Mesenchymal stem cell (in vitro differentiated cells and primary cell): ENCODE data around the gene CMKLR1.

Source experiments
- DNase-seq: peaks from one replicate; pipeline ENCODE4 v3.0.0-alpha.2; 2013
- H2AFZ ChIP-seq: one replicate; pipeline ENCODE4 v1.6.1; 2013; ENCODE audit warnings: low read depth, mild to moderate bottlenecking, control low read depth, inconsistent platforms, low read length, moderate library complexity
- H2AK5ac ChIP-seq: 2 replicates; pipeline ENCODE4 v1.6.1; 2013; ENCODE audit warnings: low read length, moderate library complexity, mild to moderate bottlenecking, inconsistent platforms; ENCODE audit not compliant: severe bottlenecking
- H2BK120ac ChIP-seq: one replicate; pipeline ENCODE4 v1.6.1; 2013; ENCODE audit warnings: low read depth, mild to moderate bottlenecking, inconsistent platforms, low read length, moderate library complexity
- H2BK12ac ChIP-seq, 2 experiments: one replicate each; pipeline ENCODE4 v1.6.1; 2013; ENCODE audit warnings: inconsistent platforms in 2 of 2, low read length in 2 of 2, mild to moderate bottlenecking in 2 of 2, moderate library complexity in 2 of 2, control low read depth in 1 of 2
- H2BK15ac ChIP-seq: one replicate; pipeline ENCODE4 v1.6.1; 2013; ENCODE audit warnings: mild to moderate bottlenecking, low read depth, inconsistent platforms; ENCODE audit not compliant: poor library complexity, severe bottlenecking
- H2BK5ac ChIP-seq: 2 replicates; pipeline ENCODE4 v1.6.1; 2013; ENCODE audit warnings: low read depth, mild to moderate bottlenecking, low read length, control low read depth, inconsistent platforms; ENCODE audit not compliant: poor library complexity, severe bottlenecking
- H3K14ac ChIP-seq, 2 experiments: one replicate each; pipeline ENCODE4 v1.6.1; 2013; ENCODE audit warnings: inconsistent platforms in 2 of 2, low read length in 2 of 2, control low read depth in 1 of 2, mild to moderate bottlenecking in 1 of 2, moderate library complexity in 1 of 2
- H3K18ac ChIP-seq, 2 experiments: one replicate each; pipeline ENCODE4 v1.6.1; 2013; ENCODE audit warnings: inconsistent platforms in 2 of 2, low read length in 2 of 2, control low read depth in 1 of 2, low read depth in 1 of 2, mild to moderate bottlenecking in 1 of 2
- H3K23ac ChIP-seq, 2 experiments: one replicate each; pipeline ENCODE4 v1.6.1; 2013; ENCODE audit warnings: inconsistent platforms in 2 of 2, low read length in 2 of 2, mild to moderate bottlenecking in 2 of 2, moderate library complexity in 2 of 2, control low read depth in 1 of 2
- H3K27ac ChIP-seq: 2 replicates; pipeline ENCODE4 v1.5.1; 2013; ENCODE audit warnings: mild to moderate bottlenecking, moderate library complexity, low read length, control low read depth, inconsistent platforms; ENCODE audit not compliant: poor library complexity, severe bottlenecking
- H3K27me3 ChIP-seq, 2 experiments: 2 replicates each; pipeline versions ENCODE4 v1.6.1 to v1.7.0; 2013; ENCODE audit warnings: low read length in 2 of 2, mild to moderate bottlenecking in 2 of 2, moderate library complexity in 2 of 2, control low read depth in 1 of 2, inconsistent platforms in 1 of 2; ENCODE audit not compliant: control insufficient read depth in 1 of 2, insufficient read depth in 1 of 2
- H3K36me3 ChIP-seq, 2 experiments: 2 replicates each; pipeline versions ENCODE4 v1.6.1 to v1.7.0; 2013; ENCODE audit warnings: low read length in 2 of 2, control low read depth in 1 of 2, inconsistent platforms in 1 of 2, low read depth in 1 of 2, mild to moderate bottlenecking in 1 of 2; ENCODE audit not compliant: insufficient read depth in 2 of 2, control insufficient read depth in 1 of 2
- H3K4ac ChIP-seq, 2 experiments: one replicate each; pipeline ENCODE4 v1.6.1; 2013; ENCODE audit warnings: inconsistent platforms in 2 of 2, low read length in 2 of 2, mild to moderate bottlenecking in 2 of 2, moderate library complexity in 2 of 2, control low read depth in 1 of 2, low read depth in 1 of 2
- H3K4me1 ChIP-seq: 2 replicates; pipeline ENCODE4 v1.6.1; 2013; ENCODE audit warnings: low read depth, low read length, control low read depth; ENCODE audit not compliant: control insufficient read depth, insufficient read depth
- H3K4me2 ChIP-seq: 2 replicates; pipeline ENCODE4 v1.6.1; 2013; ENCODE audit warnings: low read length, mild to moderate bottlenecking, inconsistent platforms; ENCODE audit not compliant: poor library complexity, severe bottlenecking
- H3K4me3 ChIP-seq, 2 experiments: 2 replicates each; pipeline versions ENCODE4 v1.5.1 to v1.7.0; 2013; ENCODE audit warnings: low read length in 2 of 2, mild to moderate bottlenecking in 2 of 2, control low read depth in 1 of 2, low read depth in 1 of 2; ENCODE audit not compliant: insufficient read depth in 1 of 2
- H3K79me1 ChIP-seq: replicated peaks from 2 replicates; pipeline ENCODE4 v1.6.1; 2013; ENCODE audit warnings: mild to moderate bottlenecking, control low read depth, low read length, inconsistent platforms; ENCODE audit not compliant: poor library complexity, severe bottlenecking
- H3K9ac ChIP-seq: 2 replicates; pipeline ENCODE4 v1.7.0; 2013; ENCODE audit warnings: mild to moderate bottlenecking, low read length, moderate library complexity
- H3K9me3 ChIP-seq: 2 replicates; pipeline ENCODE4 v1.7.0; 2013; ENCODE audit warnings: mild to moderate bottlenecking, low read length; ENCODE audit not compliant: control insufficient read depth
- H4K8ac ChIP-seq: one replicate; pipeline ENCODE4 v1.6.1; 2013; ENCODE audit warnings: inconsistent platforms, mild to moderate bottlenecking, low read length, moderate library complexity
- H4K91ac ChIP-seq: one replicate; pipeline ENCODE4 v1.6.1; 2013; ENCODE audit warnings: mild to moderate bottlenecking, low read length, inconsistent platforms
- WGBS: methylation state at CpG from one replicate; pipeline ENCODE4 v1.1.7; 2013; ENCODE audit warnings: mixed read lengths; 5-methylcytosine and 5-hydroxymethylcytosine counted together

The CMKLR1 gene

GRCh38 chr12:108269224-108269623 lies 69.9 kb downstream of the CMKLR1 start:
- Histone ChIP-seq H3K9me3 (peaks cover 4% of the 10 kb centered on the region), H4K91ac (no peak overlapping the region), H4K8ac (no peak overlapping the region), H3K18ac (no peak overlapping the region), H2AK5ac (no peak overlapping the region), H3K79me1 (no peaks in the 10 kb centered on the region), H2BK5ac (no peak overlapping the region), H3K4me3 (no peak overlapping the region), H3K27me3 (peaks cover 0 to 29% of the 10 kb centered on the region in 2 experiments), H3K4me2 (no peak overlapping the region), H3K4ac (no peak overlapping the region), H2BK15ac (no peak overlapping the region), H2BK12ac (no peak overlapping the region), H3K14ac (no peak overlapping the region), H2BK120ac (no peak overlapping the region), H2AFZ (no peak overlapping the region), H3K27ac (no peak overlapping the region), H3K4me1 (no peaks in the 10 kb centered on the region), H3K36me3 (no peaks in the 10 kb centered on the region), H3K9ac (no peak overlapping the region), H3K23ac (no peak overlapping the region)
- WGBS = 46% methylated on average over 1 of the region's 1 CpG
- DNase-seq = no peak

DNA sequence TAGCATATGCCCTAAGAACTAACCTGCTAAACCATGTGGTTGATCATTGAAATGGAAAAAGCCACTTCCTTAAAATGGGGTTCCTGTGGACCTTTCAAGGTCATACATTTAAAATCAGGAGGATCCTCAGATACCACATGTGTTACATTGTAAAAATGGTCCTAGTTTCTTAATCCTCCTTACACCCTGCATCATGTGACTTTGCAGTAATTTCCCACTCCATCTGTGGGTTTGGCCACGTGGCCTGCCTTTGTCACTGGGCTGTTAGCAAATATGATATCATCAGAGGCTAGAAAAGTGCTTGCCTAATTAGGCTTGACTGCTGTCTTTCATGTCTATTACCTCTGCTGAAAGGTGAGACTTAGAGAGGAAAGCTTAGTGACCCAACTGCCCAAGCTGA lies 70.7 kb downstream of the CMKLR1 start:
- no peak overlapping the region for H3K14ac ChIP-seq
- H3K4me2 ChIP-seq = no peak overlapping the region
- H3K4me3 ChIP-seq = no peak overlapping the region
- no peak overlapping the region for H2AFZ ChIP-seq
- H2AK5ac ChIP-seq = no peak overlapping the region
- H3K9me3 ChIP-seq = peaks cover 11% of the 10 kb centered on the region
- no peak overlapping the region for H3K4ac ChIP-seq
- H2BK15ac ChIP-seq = no peak overlapping the region
- no peak overlapping the region for H3K27ac ChIP-seq
- H4K8ac ChIP-seq = no peak overlapping the region
- H3K9ac ChIP-seq = no peak overlapping the region
- H2BK5ac ChIP-seq = no peak overlapping the region
- H3K79me1 ChIP-seq = no peaks in the 10 kb centered on the region
- H3K4me1 ChIP-seq = no peaks in the 10 kb centered on the region
- H2BK120ac ChIP-seq = no peak overlapping the region
- DNase-seq = no peak
- no peak overlapping the region for H3K23ac ChIP-seq
- H2BK12ac ChIP-seq = no peak overlapping the region
- WGBS = 10% methylated on average over 1 of the region's 1 CpG
- H3K36me3 ChIP-seq = no peaks in the 10 kb centered on the region
- peaks cover 0 to 30% of the 10 kb centered on the region in 2 experiments for H3K27me3 ChIP-seq
- H3K18ac ChIP-seq = no peak overlapping the region
- H4K91ac ChIP-seq = no peak overlapping the region

DNA sequence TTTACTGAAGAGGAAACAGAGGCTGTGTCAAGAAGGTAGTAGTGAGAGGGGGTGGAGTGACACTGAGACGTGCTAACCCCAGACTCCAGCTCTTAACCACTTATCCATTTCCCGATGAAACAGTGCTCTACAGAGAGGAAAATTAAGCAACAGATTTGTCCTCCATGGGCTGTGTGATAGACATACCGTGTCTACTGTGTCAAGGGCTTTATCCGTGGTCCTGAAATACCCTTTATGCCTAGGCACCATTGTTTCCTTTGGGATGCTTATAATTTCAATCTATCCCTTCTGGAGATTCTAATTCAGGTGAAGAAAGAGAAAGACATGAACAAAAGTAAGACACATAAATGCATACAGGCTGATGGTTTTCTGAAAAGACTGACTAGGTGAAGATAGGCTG lies 71.7 kb downstream of the CMKLR1 start:
- whole genome bisulfite sequencing = 65% methylated on average over 3 of the region's 4 CpGs
- H3K27ac ChIP-seq = no peak overlapping the region
- peaks cover 16% of the 10 kb centered on the region for H3K9me3 ChIP-seq
- H3K4me3 ChIP-seq = no peak overlapping the region
- H4K91ac ChIP-seq = no peak overlapping the region
- H2BK12ac ChIP-seq = no peak overlapping the region
- H3K27me3 ChIP-seq = peaks cover 0 to 22% of the 10 kb centered on the region in 2 experiments
- no peak overlapping the region for H2BK120ac ChIP-seq
- no peak overlapping the region for H2BK15ac ChIP-seq
- H3K36me3 ChIP-seq = no peaks in the 10 kb centered on the region
- H3K4me1 ChIP-seq = no peaks in the 10 kb centered on the region
- no peak overlapping the region for H3K4me2 ChIP-seq
- H3K4ac ChIP-seq = no peak overlapping the region
- H2AFZ ChIP-seq = no peak overlapping the region
- no peak overlapping the region for H3K23ac ChIP-seq
- H3K79me1 ChIP-seq = no peaks in the 10 kb centered on the region
- DNase-seq = no peak
- H2BK5ac ChIP-seq = no peak overlapping the region
- H4K8ac ChIP-seq = no peak overlapping the region
- no peak overlapping the region for H3K9ac ChIP-seq
- no peak overlapping the region for H3K18ac ChIP-seq
- no peak overlapping the region for H2AK5ac ChIP-seq
- no peak overlapping the region for H3K14ac ChIP-seq

- WGBS = 79% methylated on average over 1 of the region's 1 CpG
- Histone ChIP-seq H3K4me1 (no peaks in the 10 kb centered on the region), H3K9me3 (peaks cover 29% of the 10 kb centered on the region), H3K4me3 (no peak overlapping the region), H2AFZ (no peak overlapping the region), H3K18ac (no peak overlapping the region), H2BK120ac (no peak overlapping the region), H4K8ac (no peak overlapping the region), H3K79me1 (no peaks in the 10 kb centered on the region), H4K91ac (no peak overlapping the region), H3K9ac (no peak overlapping the region), H3K27me3 (peaks cover 0 to 21% of the 10 kb centered on the region in 2 experiments), H3K23ac (no peak overlapping the region), H2BK12ac (no peak overlapping the region), H3K14ac (no peak overlapping the region), H2AK5ac (no peak overlapping the region), H3K27ac (no peak overlapping the region), H3K36me3 (no peaks in the 10 kb centered on the region), H3K4ac (no peak overlapping the region), H2BK15ac (no peak overlapping the region), H2BK5ac (no peak overlapping the region), H3K4me2 (no peak overlapping the region)
- DNase-seq = no peak
Observed at GRCh38 chr12:108266131-108266530, 73.0 kb downstream of the CMKLR1 start.
